OCI-LY1 (cell line): ENCODE data around the gene COLGALT1.
"Not testable (repeated sequence)": the region's sequence is repeated elsewhere in the genome, so short reads cannot be mapped to it uniquely, and the experiment has no call there.

Source experiments
- H2AFZ ChIP-seq: fragments of 200-600 bp; sonication (generic), shearing (Covaris generic); 2 replicates; pipeline ENCODE4 v1.6.0; 2014; ENCODE audit warnings: antibody characterized with exemption, mild to moderate bottlenecking, low read length
- H3F3A ChIP-seq: fragments of 200-600 bp; sonication (generic), shearing (Covaris generic); 2 replicates; pipeline ENCODE4 v1.6.0; 2014; ENCODE audit warnings: mild to moderate bottlenecking, antibody characterized with exemption, low read length, moderate library complexity; ENCODE audit not compliant: insufficient read depth
- H3K27ac ChIP-seq: fragments of 200-600 bp; sonication (generic); 2 replicates; pipeline ENCODE4 v1.5.1; 2014; ENCODE audit warnings: low read length, mixed run types, mild to moderate bottlenecking, low read depth; ENCODE audit not compliant: poor library complexity, severe bottlenecking
- H3K27me3 ChIP-seq: fragments of 200-600 bp; sonication (generic); 2 replicates; pipeline ENCODE4 v1.6.0; 2014; ENCODE audit warnings: antibody characterized with exemption, mild to moderate bottlenecking, low read length, moderate library complexity; ENCODE audit not compliant: insufficient read depth
- H3K36me3 ChIP-seq: fragments of 200-600 bp; sonication (generic); 2 replicates; pipeline ENCODE4 v1.6.1; 2014; ENCODE audit warnings: mild to moderate bottlenecking, antibody characterized with exemption, low read length, moderate library complexity, mixed read lengths; ENCODE audit not compliant: insufficient read depth
- H3K4me1 ChIP-seq: fragments of 200-600 bp; sonication (generic); 2 replicates; pipeline ENCODE4 v1.5.1; 2014; ENCODE audit warnings: mild to moderate bottlenecking, low read length, moderate library complexity; ENCODE audit not compliant: insufficient read depth, severe bottlenecking
- H3K4me2 ChIP-seq: fragments of 200-600 bp; sonication (generic), shearing (Covaris generic); 2 replicates; pipeline ENCODE4 v1.6.1; 2014; ENCODE audit warnings: low read length
- H3K4me3 ChIP-seq: fragments of 200-600 bp; sonication (generic); 2 replicates; pipeline ENCODE4 v1.5.1; 2014; ENCODE audit warnings: low read length, low read depth, mild to moderate bottlenecking, mixed read lengths; ENCODE audit not compliant: poor library complexity, severe bottlenecking
- H3K79me2 ChIP-seq: fragments of 200-600 bp; shearing (Covaris generic); 2 replicates; pipeline ENCODE4 v1.6.1; 2016; ENCODE audit warnings: mixed run types, low read length, mixed read lengths; ENCODE audit not compliant: insufficient read depth
- H3K9ac ChIP-seq: fragments of 200-600 bp; sonication (generic), shearing (Covaris generic); 2 replicates; pipeline ENCODE4 v1.6.1; 2014; ENCODE audit warnings: mild to moderate bottlenecking, low read length, mixed read lengths
- H3K9me2 ChIP-seq: fragments of 200-600 bp; sonication (generic), shearing (Covaris generic); 2 replicates; pipeline ENCODE4 v1.6.1; 2014; ENCODE audit warnings: low read depth, mild to moderate bottlenecking, low read length, mixed read lengths
- H3K9me3 ChIP-seq: fragments of 200-600 bp; shearing (Covaris generic); 2 replicates; pipeline ENCODE4 v1.6.1; 2014; ENCODE audit warnings: low read length, mixed read lengths
- H4K20me1 ChIP-seq: fragments of 200-600 bp; sonication (generic), shearing (Covaris generic); 2 replicates; pipeline ENCODE4 v1.6.0; 2016; ENCODE audit warnings: mild to moderate bottlenecking, low read length; ENCODE audit not compliant: insufficient read depth
- CTCF ChIP-seq: fragments of 200-600 bp; sonication (generic), shearing (Covaris generic); IDR thresholded peaks from 2 replicates; pipeline ENCODE4 v1.5.1; 2017; ENCODE audit warnings: mild to moderate bottlenecking, antibody characterized with exemption, low read length, moderate library complexity, mixed read lengths
- EZH2 ChIP-seq: fragments of 200-600 bp; sonication (generic), shearing (Covaris generic); IDR thresholded peaks from 2 replicates; pipeline ENCODE4 v1.8.0; 2017; ENCODE audit warnings: borderline replicate concordance, mixed run types, mild to moderate bottlenecking, antibody characterized with exemption, low read length, moderate library complexity, mixed read lengths

The COLGALT1 gene

GRCh38 chr19:17548145-17548544 is 7.3 kb upstream of the COLGALT1 start:
- no peak for TF ChIP-seq EZH2
- no peak for TF ChIP-seq CTCF
- Histone ChIP-seq H3K9me2 (no peaks in the 10 kb centered on the region), H4K20me1 (no peaks in the 10 kb centered on the region), H3K36me3 (no peaks in the 10 kb centered on the region), H3K79me2 (no peaks in the 10 kb centered on the region), H3K4me2 (no peak overlapping the region), H3F3A (no peaks in the 10 kb centered on the region), H3K4me1 (no peaks in the 10 kb centered on the region), H3K9me3 (no peaks in the 10 kb centered on the region), H3K9ac (no peak overlapping the region), H3K4me3 (no peak overlapping the region), H3K27me3 (no peaks in the 10 kb centered on the region), H2AFZ (no peak overlapping the region), H3K27ac (no peak overlapping the region)

GRCh38 chr19:17549085-17549740 is 6.2 kb upstream of the COLGALT1 start:
- Histone ChIP-seq H3K4me2 (no peak overlapping the region), H3K27me3 (no peaks in the 10 kb centered on the region), H3F3A (no peaks in the 10 kb centered on the region), H3K79me2 (no peaks in the 10 kb centered on the region), H3K4me3 (no peak overlapping the region), H3K9me2 (no peaks in the 10 kb centered on the region), H3K27ac (no peak overlapping the region), H2AFZ (no peak overlapping the region), H3K36me3 (no peaks in the 10 kb centered on the region), H3K9me3 (no peaks in the 10 kb centered on the region), H3K9ac (no peak overlapping the region), H4K20me1 (no peaks in the 10 kb centered on the region), H3K4me1 (no peaks in the 10 kb centered on the region)
- no peak for TF ChIP-seq CTCF
- TF ChIP-seq EZH2: no peak

GRCh38 chr19:17550076-17550667 is 5.3 kb upstream of the COLGALT1 start:
- Histone ChIP-seq H3K4me1 (peaks cover 4% of the 10 kb centered on the region), H3K9ac (no peak overlapping the region), H3K36me3 (no peaks in the 10 kb centered on the region), H3K4me2 (no peak overlapping the region), H2AFZ (no peak overlapping the region), H3K27me3 (no peaks in the 10 kb centered on the region), H3K9me2 (no peaks in the 10 kb centered on the region), H3F3A (no peaks in the 10 kb centered on the region), H3K79me2 (no peaks in the 10 kb centered on the region), H3K27ac (no peak overlapping the region), H3K4me3 (no peak overlapping the region), H4K20me1 (no peaks in the 10 kb centered on the region), H3K9me3 (no peaks in the 10 kb centered on the region)
- TF ChIP-seq EZH2 (no peak), CTCF (no peak)

- not testable (repeated sequence) for H3K36me3 ChIP-seq, H3K27ac ChIP-seq, H3K9me2 ChIP-seq, H2AFZ ChIP-seq, H3K27me3 ChIP-seq, H4K20me1 ChIP-seq, H3K9me3 ChIP-seq, H3K79me2 ChIP-seq, H3F3A ChIP-seq, H3K4me3 ChIP-seq, H3K4me2 ChIP-seq, H3K9ac ChIP-seq
- H3K4me1 ChIP-seq: peaks cover 14% of the 10 kb centered on the region
Observed at GRCh38 chr19:17552735-17553134, 2.7 kb upstream of the COLGALT1 start.
